Activated CD4-positive, alpha-beta T cell treated with anti-CD3 and anti-CD28 coated beads, Interleukin-2, amount 10 ng/mL, durations not matched to agents 7 days and 5 days (primary cell): ENCODE results near the gene SLC44A1. TPM values are rescaled to one million over a fixed set of nuclear protein-coding genes. Genes with fewer than 3 reads are reported as not detected.

ENCODE experiments used
- CTCF ChIA-PET: fragments of 350-600 bp; sonication (Branson Sonifier 250); formaldehyde crosslinking; loops from one replicate; lab custom pipeline; 2021; ENCODE audit warnings: antibody characterized with exemption; lab: Charles Lee
- POLR2A ChIA-PET: fragments of 350-600 bp; sonication (Branson Sonifier 250); formaldehyde crosslinking; loops from one replicate; lab custom pipeline; 2021; ENCODE audit warnings: antibody characterized with exemption; lab: Charles Lee
- DNase-seq: peaks from one replicate; pipeline ENCODE4 v3.0.0-alpha.2; 2020
- H3K27ac Mint-ChIP-seq: one replicate; pipeline ENCODE4 v1.8.0; 2021; ENCODE audit warnings: mild to moderate bottlenecking, moderate library complexity, mixed read lengths
- H3K27me3 Mint-ChIP-seq: one replicate; pipeline ENCODE4 v1.8.0; 2021; ENCODE audit warnings: mixed read lengths
- H3K36me3 Mint-ChIP-seq: one replicate; pipeline ENCODE4 v1.8.0; 2021; ENCODE audit warnings: low read depth, mixed read lengths
- H3K4me1 Mint-ChIP-seq: one replicate; pipeline ENCODE4 v1.8.0; 2021; ENCODE audit warnings: mixed read lengths
- H3K4me3 Mint-ChIP-seq: one replicate; pipeline ENCODE4 v1.8.0; 2021; ENCODE audit warnings: mild to moderate bottlenecking, moderate library complexity, mixed read lengths
- H3K9me3 Mint-ChIP-seq: one replicate; pipeline ENCODE4 v1.8.0; 2021; ENCODE audit warnings: mixed read lengths
- total RNA-seq, 2 experiments: library from RNA; stranded (reverse); gene quantifications; one replicate each; pipeline ENCODE4 v1.2.3, GENCODE V29; 2021

The SLC44A1 gene
- total RNA-seq, 2 experiments from 2014 or later = 19.6 to 21.8 TPM

- H3K27ac Mint-ChIP-seq = no peak overlapping the region
- H3K4me1 Mint-ChIP-seq = peaks cover 18% of the 10 kb centered on the region
- peaks cover 8% of the 10 kb centered on the region for H3K36me3 Mint-ChIP-seq
- H3K4me3 Mint-ChIP-seq = no peak overlapping the region
- ChIA-PET POLR2A (interaction anchor here (0.6 kb wide), 1 partner anchor 33 kb away, joined by 9 read pairs; no protein-coding TSS in a partner anchor), CTCF (no interaction called here)
- H3K27me3 Mint-ChIP-seq = no peaks in the 10 kb centered on the region
- no peak for DNase-seq
- no peaks in the 10 kb centered on the region for H3K9me3 Mint-ChIP-seq
Observed at GRCh38 chr9:105296877-105297287, 52.4 kb downstream of the SLC44A1 start.

GRCh38 chr9:105297442-105298075 is 53.1 kb downstream of the SLC44A1 start:
- CTCF ChIA-PET = interaction anchor here (1.1 kb wide), 1 partner anchor 107 kb away, joined by 3 read pairs; no protein-coding TSS in a partner anchor
- Mint-ChIP-seq H3K4me3 (no peak overlapping the region), H3K27ac (no peak overlapping the region), H3K36me3 (peaks cover 8% of the 10 kb centered on the region), H3K9me3 (no peaks in the 10 kb centered on the region), H3K27me3 (no peaks in the 10 kb centered on the region), H3K4me1 (peaks cover 18% of the 10 kb centered on the region)
- no peak for DNase-seq
- POLR2A ChIA-PET = interaction anchor here (0.6 kb wide), 1 partner anchor 33 kb away, joined by 9 read pairs; no protein-coding TSS in a partner anchor

- peaks cover 12% of the 10 kb centered on the region for H3K4me1 Mint-ChIP-seq
- H3K27ac Mint-ChIP-seq = no peak overlapping the region
- H3K27me3 Mint-ChIP-seq = no peaks in the 10 kb centered on the region
- H3K36me3 Mint-ChIP-seq = peaks cover 11% of the 10 kb centered on the region
- CTCF ChIA-PET = no interaction called here
- no peaks in the 10 kb centered on the region for H3K9me3 Mint-ChIP-seq
- no peak for DNase-seq
- H3K4me3 Mint-ChIP-seq = no peak overlapping the region
- POLR2A ChIA-PET = no interaction called here
Observed at GRCh38 chr9:105299190-105299854, 54.9 kb downstream of the SLC44A1 start.

- no peak for DNase-seq
- no peak overlapping the region for H3K4me3 Mint-ChIP-seq
- H3K36me3 Mint-ChIP-seq = peaks cover 11% of the 10 kb centered on the region
- ChIA-PET POLR2A (no interaction called here), CTCF (interaction anchor here (0.7 to 1.0 kb wide), 3 partner anchors 12 to 71 kb away, joined by 3 read pairs; no protein-coding TSS in a partner anchor)
- no peaks in the 10 kb centered on the region for H3K27me3 Mint-ChIP-seq
- H3K27ac Mint-ChIP-seq = no peak overlapping the region
- no peaks in the 10 kb centered on the region for H3K9me3 Mint-ChIP-seq
- peaks cover 4% of the 10 kb centered on the region for H3K4me1 Mint-ChIP-seq
Observed at GRCh38 chr9:105302728-105303127, 58.3 kb downstream of the SLC44A1 start.

- ChIA-PET CTCF (no interaction called here), POLR2A (no interaction called here)
- DNase-seq = no peak
Observed at GRCh38 chr9:105305856-105306255, 61.4 kb downstream of the SLC44A1 start.

GRCh38 chr9:105306351-105307140 is 62.1 kb downstream of the SLC44A1 start:
- no peaks in the 10 kb centered on the region for H3K27me3 Mint-ChIP-seq
- POLR2A ChIA-PET = no interaction called here
- H3K4me1 Mint-ChIP-seq = no peaks in the 10 kb centered on the region
- H3K4me3 Mint-ChIP-seq = no peak overlapping the region
- DNase-seq = no peak
- peaks cover 2% of the 10 kb centered on the region for H3K36me3 Mint-ChIP-seq
- H3K9me3 Mint-ChIP-seq = no peaks in the 10 kb centered on the region
- CTCF ChIA-PET = no interaction called here
- H3K27ac Mint-ChIP-seq = no peak overlapping the region

More at GRCh38 chr9:105305856-105306255, 61.4 kb downstream of the SLC44A1 start:
- no peaks in the 10 kb centered on the region for H3K4me1 Mint-ChIP-seq
- peaks cover 2% of the 10 kb centered on the region for H3K36me3 Mint-ChIP-seq
- no peak overlapping the region for H3K4me3 Mint-ChIP-seq
- no peaks in the 10 kb centered on the region for H3K9me3 Mint-ChIP-seq
- H3K27me3 Mint-ChIP-seq = no peaks in the 10 kb centered on the region
- H3K27ac Mint-ChIP-seq = no peak overlapping the region

GRCh38 chr9:105307591-105308130 is 63.2 kb downstream of the SLC44A1 start:
- H3K36me3 Mint-ChIP-seq = peaks cover 2% of the 10 kb centered on the region
- no peak overlapping the region for H3K4me3 Mint-ChIP-seq
- H3K4me1 Mint-ChIP-seq = no peaks in the 10 kb centered on the region
- no peaks in the 10 kb centered on the region for H3K9me3 Mint-ChIP-seq
- POLR2A ChIA-PET = no interaction called here
- CTCF ChIA-PET = interaction anchor here (0.8 kb wide), 1 partner anchor 42 kb away, joined by 3 read pairs; no protein-coding TSS in a partner anchor
- H3K27ac Mint-ChIP-seq = no peak overlapping the region
- no peak for DNase-seq
- no peaks in the 10 kb centered on the region for H3K27me3 Mint-ChIP-seq

GRCh38 chr9:105308461-105309341 is 64.2 kb downstream of the SLC44A1 start:
- DNase-seq = no peak
- H3K4me3 Mint-ChIP-seq = no peak overlapping the region
- H3K27ac Mint-ChIP-seq = no peak overlapping the region
- ChIA-PET CTCF (interaction anchor here (0.8 kb wide), 1 partner anchor 43 kb away, joined by 3 read pairs; no protein-coding TSS in a partner anchor), POLR2A (no interaction called here)
- no peaks in the 10 kb centered on the region for H3K36me3 Mint-ChIP-seq
- H3K4me1 Mint-ChIP-seq = no peaks in the 10 kb centered on the region
- H3K9me3 Mint-ChIP-seq = no peaks in the 10 kb centered on the region
- no peaks in the 10 kb centered on the region for H3K27me3 Mint-ChIP-seq

GRCh38 chr9:105309531-105309931 is 65.1 kb downstream of the SLC44A1 start:
- Mint-ChIP-seq H3K27me3 (no peaks in the 10 kb centered on the region), H3K4me1 (no peaks in the 10 kb centered on the region), H3K36me3 (no peaks in the 10 kb centered on the region), H3K9me3 (no peaks in the 10 kb centered on the region), H3K4me3 (no peak overlapping the region), H3K27ac (no peak overlapping the region)
- no peak for DNase-seq
- ChIA-PET CTCF (no interaction called here), POLR2A (no interaction called here)

- Mint-ChIP-seq H3K36me3 (peaks cover 2% of the 10 kb centered on the region), H3K27me3 (no peaks in the 10 kb centered on the region), H3K4me1 (no peaks in the 10 kb centered on the region), H3K27ac (no peak overlapping the region), H3K9me3 (no peaks in the 10 kb centered on the region), H3K4me3 (no peak overlapping the region)
- no peak for DNase-seq
- ChIA-PET POLR2A (no interaction called here), CTCF (no interaction called here)
Observed at GRCh38 chr9:105311306-105311705, 66.9 kb downstream of the SLC44A1 start.

GRCh38 chr9:105313238-105313637 is 68.8 kb downstream of the SLC44A1 start:
- H3K4me3 Mint-ChIP-seq = no peak overlapping the region
- H3K4me1 Mint-ChIP-seq = no peaks in the 10 kb centered on the region
- H3K9me3 Mint-ChIP-seq = no peaks in the 10 kb centered on the region
- peaks cover 2% of the 10 kb centered on the region for H3K36me3 Mint-ChIP-seq
- POLR2A ChIA-PET = no interaction called here
- DNase-seq = no peak
- no peak overlapping the region for H3K27ac Mint-ChIP-seq
- CTCF ChIA-PET = interaction anchor here (0.6 kb wide), 1 partner anchor 12 kb away, joined by 3 read pairs; no protein-coding TSS in a partner anchor
- no peaks in the 10 kb centered on the region for H3K27me3 Mint-ChIP-seq

GRCh38 chr9:105316703-105317102 is 72.3 kb downstream of the SLC44A1 start:
- Mint-ChIP-seq H3K4me3 (no peak overlapping the region), H3K4me1 (no peaks in the 10 kb centered on the region), H3K9me3 (no peaks in the 10 kb centered on the region), H3K27ac (no peak overlapping the region), H3K27me3 (no peaks in the 10 kb centered on the region), H3K36me3 (peaks cover 2% of the 10 kb centered on the region)
- ChIA-PET POLR2A (no interaction called here), CTCF (no interaction called here)
- no peak for DNase-seq
